ENCODE measurements around the gene ORC6.

The ORC6 gene

DNA sequence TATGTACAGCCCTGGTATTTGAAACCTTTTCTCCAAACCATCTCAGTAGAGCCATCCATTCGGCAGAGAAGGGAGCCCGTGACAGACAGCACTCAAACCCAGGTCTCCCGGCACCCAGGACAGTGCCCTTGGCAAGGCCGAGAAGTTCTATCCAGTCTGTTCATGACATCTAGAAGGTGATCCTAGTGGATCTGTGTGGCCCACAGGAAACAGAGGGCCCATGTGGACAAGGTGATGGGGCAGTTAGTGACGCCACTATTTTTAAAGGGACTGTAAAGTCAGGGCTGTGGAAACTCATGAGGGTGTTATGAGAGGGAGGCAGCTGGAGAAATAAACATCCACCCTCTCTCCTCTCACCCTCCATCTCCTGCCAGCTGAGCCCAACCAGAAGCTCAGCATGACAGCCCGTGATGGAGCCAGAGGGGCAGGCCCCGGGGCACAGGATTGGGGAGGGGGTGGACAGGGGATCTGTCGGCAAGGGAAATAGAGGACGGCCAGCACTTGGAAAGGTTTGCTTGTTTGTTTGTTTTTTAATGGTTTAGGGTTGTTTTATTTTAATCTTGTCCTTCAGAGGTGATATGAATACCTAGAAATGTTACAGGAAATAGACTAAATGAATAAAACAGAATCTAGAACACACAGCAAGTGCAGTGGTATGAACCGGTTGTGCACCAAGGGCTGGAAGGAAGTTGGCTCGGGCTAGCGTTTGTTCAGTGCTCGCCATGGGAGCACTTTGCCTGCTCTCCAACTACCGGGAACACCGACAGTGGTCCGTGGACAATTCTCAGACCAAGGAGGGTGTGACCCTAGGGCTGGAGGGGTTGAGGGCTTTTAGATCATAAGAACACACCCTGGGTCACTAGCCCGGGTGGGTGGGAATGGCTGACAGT is 41.6 kb downstream of the ORC6 start:
- in situ Hi-C loops (cut with HindIII; ENCODE audit: low sequenced_read_pairs), result no loop called here

DNA sequence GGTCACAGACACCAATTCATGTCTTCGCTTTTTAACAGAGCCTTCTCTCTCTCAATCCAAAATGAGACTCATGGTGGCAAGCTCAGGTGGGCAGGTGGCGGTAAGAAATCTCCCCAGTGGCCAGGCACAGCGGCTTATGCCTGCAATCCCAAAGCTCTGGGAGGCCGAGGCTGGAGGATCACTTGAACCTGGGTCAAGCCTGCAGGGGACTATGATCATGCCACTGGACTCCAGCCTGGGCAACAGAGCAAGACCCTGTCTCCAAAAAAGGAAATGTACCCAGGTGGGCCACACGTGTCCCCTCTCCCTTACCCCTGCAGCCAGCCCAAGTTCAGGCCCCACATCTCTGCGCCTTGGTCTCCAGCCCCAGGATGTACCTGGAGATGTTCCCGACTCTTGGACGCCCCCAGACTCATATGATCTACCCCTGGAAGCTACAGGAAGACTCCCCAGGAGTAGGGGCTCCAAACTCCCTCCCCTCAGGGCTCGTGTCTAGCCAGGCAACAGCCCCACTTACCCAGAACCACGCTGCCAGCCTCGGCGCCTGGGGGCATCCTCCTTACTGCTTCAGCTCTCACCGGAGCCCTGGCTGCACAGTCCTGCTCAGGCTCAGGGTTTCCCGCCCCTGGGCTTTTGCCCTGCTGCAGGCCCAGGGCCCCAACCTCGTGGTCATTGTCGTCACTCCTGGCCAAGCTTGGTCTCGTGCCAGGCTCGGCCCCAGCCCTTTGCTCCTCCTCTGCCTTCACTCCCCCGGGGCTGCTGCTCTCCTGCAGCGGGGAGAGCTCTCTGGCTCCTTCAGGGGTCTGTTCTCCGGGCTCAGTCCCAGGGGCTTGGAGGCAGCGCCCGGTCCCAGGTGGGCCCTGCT is 42.5 kb downstream of the ORC6 start:
- in situ Hi-C loops (cut with HindIII; ENCODE audit: low sequenced_read_pairs), result no loop called here

DNA sequence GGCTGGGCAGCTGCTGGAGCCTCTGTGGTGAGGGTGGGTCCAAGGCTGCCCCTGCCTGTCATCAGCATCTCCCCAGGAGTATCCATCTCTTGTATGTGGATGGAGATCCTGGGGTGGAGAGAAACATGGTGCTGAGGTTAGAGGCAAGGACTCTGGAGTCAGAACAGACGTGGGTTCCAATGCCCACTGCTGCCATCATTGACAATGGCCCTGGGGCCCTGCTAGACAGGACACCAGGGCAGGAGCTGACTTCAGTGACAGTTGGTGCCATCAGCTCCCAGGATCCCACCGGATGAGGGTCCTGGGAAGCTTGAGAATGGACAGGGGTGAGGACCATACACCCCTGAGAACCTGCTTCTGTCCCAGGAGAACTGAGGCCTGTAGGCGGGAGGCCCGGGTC is 43.1 kb downstream of the ORC6 start:
- in situ Hi-C loops (cut with HindIII; ENCODE audit: low sequenced_read_pairs), result no loop called here

DNA sequence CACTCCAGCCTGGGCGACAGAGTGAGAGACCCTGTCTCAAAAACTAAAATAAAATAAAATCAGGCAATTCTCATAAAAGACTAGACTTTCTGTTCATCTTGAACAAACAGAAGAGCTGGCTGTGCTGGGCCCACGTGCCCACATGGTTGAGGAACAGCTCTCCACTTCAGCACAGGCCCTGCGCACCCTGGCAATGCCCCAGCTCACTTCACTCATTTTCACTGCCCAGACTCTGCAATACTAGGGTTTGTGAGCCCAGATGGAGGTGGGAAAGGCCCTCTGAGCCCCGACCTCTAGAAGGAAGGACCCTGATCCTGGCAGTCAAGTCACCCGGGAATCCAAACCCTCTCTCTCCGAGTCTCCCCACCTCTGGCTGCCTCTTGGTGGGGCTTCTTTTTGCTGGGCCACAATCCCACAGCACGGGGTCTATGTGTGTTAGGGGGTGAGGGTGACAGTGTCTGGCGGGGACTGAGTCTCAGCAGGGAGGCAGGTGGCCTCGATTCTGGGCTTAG is 43.9 kb downstream of the ORC6 start:
- in situ Hi-C loops (cut with HindIII; ENCODE audit: low sequenced_read_pairs), result no loop called here

DNA sequence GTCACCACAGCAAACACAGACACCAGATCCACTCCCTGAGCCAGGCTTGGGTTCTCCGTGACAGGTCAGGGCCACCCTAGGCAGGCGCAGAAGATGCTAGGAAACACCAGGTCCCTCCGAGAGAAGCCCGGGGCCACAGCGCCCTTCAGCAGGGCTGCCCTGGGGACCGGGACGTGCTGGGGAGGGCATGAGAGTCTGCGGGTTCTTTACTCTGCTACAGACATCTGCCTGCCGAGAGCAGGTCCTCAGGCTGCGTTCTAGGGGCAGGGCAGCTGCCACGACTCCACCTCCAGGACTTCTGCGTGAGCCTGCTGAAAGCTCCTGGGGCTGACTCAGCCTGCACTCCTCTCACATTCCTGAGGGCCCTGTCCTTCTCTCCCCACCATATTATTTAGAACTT is 47.2 kb downstream of the ORC6 start:
- in situ Hi-C loops (cut with HindIII; ENCODE audit: low sequenced_read_pairs), result no loop called here

DNA sequence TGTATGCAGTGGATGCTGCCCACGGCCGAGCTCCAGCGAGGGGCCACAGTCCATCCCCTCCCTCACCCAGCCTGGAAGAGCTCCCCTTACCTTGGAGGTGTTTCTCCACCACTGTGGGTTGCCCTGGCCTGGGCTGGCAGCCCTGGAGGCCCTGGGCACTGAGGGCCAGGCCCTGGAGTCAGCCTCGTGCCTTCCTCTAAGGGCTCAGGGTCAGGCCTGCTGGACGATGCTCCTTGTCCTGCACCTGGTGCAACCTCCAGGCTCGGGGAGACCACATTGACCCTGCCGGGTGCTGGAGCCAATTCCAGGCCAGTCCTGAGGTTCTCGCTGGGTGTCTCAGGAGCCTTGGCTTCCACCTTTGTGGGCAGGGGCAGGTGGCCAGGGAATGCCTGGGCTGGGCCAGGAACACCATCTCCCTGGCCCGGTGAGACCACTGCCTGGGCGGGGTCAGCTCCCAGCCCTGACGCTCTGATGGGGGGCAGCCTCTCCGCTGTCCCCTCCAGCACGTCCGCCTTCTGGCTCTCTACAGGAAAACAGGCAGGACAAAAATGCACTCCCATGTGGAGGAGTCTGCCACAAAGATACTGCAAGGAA is 48.3 kb downstream of the ORC6 start:
- in situ Hi-C loops (cut with HindIII; ENCODE audit: low sequenced_read_pairs), result no loop called here

DNA sequence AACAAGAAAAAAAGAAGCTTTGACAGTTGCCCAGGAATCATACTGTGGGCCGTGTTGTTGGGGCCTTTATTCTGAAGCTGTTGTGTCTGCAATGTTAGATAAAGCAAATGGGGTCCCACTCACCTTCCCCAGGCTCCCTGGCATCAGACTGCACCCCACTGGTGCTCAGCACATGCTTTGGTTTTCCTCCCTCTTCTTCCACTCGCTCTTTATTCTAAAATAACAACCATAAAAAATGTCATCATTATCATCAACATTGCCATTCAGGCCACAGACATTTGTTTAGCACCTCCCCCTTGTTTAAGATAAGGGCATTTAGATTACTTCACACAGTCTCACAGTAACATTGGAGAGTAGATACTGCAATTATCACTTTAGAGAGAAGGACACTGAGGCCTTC is 50.5 kb downstream of the ORC6 start:
- in situ Hi-C loops (cut with HindIII; ENCODE audit: low sequenced_read_pairs), result no loop called here

DNA sequence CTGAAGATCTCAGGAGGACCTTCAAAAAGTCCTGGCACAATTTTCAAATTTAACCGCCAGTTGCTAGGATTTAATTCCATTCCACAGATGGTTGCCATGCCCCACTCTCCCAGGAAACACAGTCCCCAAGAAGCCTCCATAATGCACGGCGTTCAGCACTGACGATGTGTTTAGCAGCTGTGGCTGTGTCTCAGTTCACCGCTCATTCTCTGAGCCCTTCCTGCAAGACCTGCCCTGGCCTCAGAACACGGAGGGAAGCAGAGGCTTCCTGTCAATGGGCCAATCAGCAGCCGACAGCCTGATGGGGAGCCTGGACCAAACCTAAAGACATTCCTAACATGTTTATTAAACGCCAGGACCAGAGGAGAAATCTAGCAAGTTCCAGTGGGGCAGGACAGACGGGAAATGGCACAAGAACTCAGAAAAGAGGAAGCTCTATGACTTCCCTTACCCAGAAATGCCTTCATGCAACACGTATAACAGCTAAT is 53.8 kb downstream of the ORC6 start:
- in situ Hi-C loops (cut with HindIII; ENCODE audit: low sequenced_read_pairs), result no loop called here

DNA sequence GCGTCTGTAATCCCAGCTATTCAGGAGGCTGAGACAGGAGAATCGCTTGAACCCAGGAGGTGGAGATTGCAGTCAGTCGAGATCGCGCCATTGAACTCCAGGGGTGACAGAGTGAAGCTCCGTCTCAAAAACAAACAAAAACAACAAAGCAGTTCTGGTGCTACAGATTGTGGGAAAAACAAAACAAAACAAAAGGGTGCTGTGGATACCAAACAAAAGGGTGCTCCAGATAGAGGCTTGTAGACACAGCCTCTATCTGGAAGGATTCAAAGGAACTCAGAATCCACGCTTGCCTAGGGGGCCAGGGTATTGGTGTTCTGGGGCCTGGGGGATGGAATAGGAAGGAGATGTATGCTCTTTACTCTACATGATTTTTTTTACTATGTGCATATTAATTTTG is 56.2 kb downstream of the ORC6 start:
- in situ Hi-C loops (cut with HindIII; ENCODE audit: low sequenced_read_pairs), result no loop called here

DNA sequence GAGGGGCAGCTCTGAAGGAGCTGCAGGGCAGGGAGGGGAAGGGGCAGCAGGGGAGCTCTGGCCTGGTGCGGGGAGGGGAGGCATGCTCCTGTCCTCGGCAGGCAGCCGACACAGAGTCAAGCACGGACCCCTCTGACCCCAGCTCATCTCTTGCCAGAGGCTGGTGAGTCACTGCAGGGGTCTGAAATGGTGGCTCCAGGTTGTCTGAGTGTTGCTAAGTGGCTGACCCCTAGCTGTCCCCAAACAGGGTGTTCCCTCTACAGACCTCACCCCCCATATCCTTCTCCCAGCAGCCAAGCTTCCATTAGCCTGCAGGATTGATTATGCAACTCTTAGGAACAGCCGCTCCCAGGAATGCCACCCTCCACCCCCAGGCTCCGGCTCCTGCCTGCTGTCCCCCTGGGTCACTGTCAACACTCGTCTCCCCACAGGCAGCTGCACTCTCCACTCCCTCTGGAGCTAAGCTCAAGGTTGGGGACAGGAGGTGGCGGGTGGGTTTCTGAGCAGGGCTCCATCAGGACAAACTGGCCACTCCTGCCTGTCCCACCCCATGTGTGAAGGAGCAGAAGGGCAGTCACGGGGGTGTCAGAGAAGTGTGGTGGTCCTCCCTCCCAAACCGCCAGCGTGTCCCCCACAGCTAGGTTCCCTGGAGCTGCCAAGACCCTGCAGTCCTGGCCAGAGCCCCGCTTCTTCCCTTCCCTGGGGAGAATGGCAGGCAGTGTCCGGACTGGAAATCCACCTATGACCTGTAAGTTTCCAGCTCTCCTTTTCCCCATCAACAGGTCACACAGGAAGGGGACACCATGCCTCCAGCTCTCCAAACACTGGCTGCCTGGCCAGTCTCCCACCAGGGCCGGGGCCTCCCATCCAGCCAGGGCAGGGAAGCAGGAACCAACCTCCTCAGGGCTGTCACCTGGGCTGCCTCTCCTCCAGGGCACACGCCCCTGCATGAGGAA is 57.6 kb downstream of the ORC6 start:
- in situ Hi-C loops (cut with HindIII; ENCODE audit: low sequenced_read_pairs), result no loop called here
